ENCODE results near the gene ENOX1.

The ENOX1 gene

GRCh38 chr13:43766725-43767124, 20.0 kb downstream of the ENOX1 start:
- H2AFZ ChIP-seq (ENCODE audit: low read length), result no peak overlapping the region
- no peak overlapping the region for H3K27ac ChIP-seq (ENCODE audit: low read depth, low read length, poor library complexity, severe bottlenecking)
- no peak overlapping the region for H3K9ac ChIP-seq (ENCODE audit: low read length)
- no peaks in the 10 kb centered on the region for H3K9me2 ChIP-seq (ENCODE audit: low read depth, low read length)
- no peaks in the 10 kb centered on the region for H3K4me1 ChIP-seq (ENCODE audit: insufficient read depth, low read length, severe bottlenecking)
- H4K20me1 ChIP-seq (ENCODE audit: insufficient read depth, low read length), result no peaks in the 10 kb centered on the region
- no peaks in the 10 kb centered on the region for H3K36me3 ChIP-seq (ENCODE audit: insufficient read depth, low read length)
- TF ChIP-seq EZH2 (IDR thresholded peaks at IDR 0.05; ENCODE audit: borderline replicate concordance, low read length) (no peak), CTCF (IDR thresholded peaks at IDR 0.05; ENCODE audit: low read length) (no peak)
- H3K9me3 ChIP-seq (ENCODE audit: low read length), result no peaks in the 10 kb centered on the region
- H3K79me2 ChIP-seq (ENCODE audit: insufficient read depth, low read length), result no peaks in the 10 kb centered on the region
- H3F3A ChIP-seq (ENCODE audit: insufficient read depth, low read length), result no peaks in the 10 kb centered on the region
- H3K4me3 ChIP-seq (ENCODE audit: low read depth, low read length, poor library complexity, severe bottlenecking), result no peak overlapping the region
- H3K4me2 ChIP-seq (ENCODE audit: low read length), result no peak overlapping the region
- no peaks in the 10 kb centered on the region for H3K27me3 ChIP-seq (ENCODE audit: insufficient read depth, low read length)

DNA sequence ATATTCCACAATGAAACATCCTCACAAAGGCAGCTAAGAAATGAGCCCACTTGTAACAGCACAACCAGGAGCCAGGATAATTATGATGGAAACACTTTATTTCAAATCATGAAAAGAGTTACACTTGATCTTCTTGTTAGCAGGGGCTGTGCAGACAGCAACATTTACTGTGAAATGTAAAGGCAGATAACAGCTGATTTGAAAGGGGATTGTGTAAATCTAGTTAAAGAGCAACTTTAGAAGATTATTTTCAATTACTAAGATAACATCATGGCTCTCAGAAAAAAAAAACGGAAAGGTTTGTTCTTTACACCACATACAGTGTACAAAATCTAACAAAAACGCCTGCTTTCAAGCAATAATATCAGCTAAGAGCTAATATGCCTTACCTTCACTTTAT, 22.4 kb downstream of the ENOX1 start:
- H3K4me2 ChIP-seq (ENCODE audit: low read length), result no peak overlapping the region
- no peaks in the 10 kb centered on the region for H3K9me3 ChIP-seq (ENCODE audit: low read length)
- no peak overlapping the region for H3K4me3 ChIP-seq (ENCODE audit: low read depth, low read length, poor library complexity, severe bottlenecking)
- H3K9ac ChIP-seq (ENCODE audit: low read length), result no peak overlapping the region
- TF ChIP-seq EZH2 (IDR thresholded peaks at IDR 0.05; ENCODE audit: borderline replicate concordance, low read length) (no peak), CTCF (IDR thresholded peaks at IDR 0.05; ENCODE audit: low read length) (no peak)
- no peaks in the 10 kb centered on the region for H3K36me3 ChIP-seq (ENCODE audit: insufficient read depth, low read length)
- no peaks in the 10 kb centered on the region for H4K20me1 ChIP-seq (ENCODE audit: insufficient read depth, low read length)
- H3K27me3 ChIP-seq (ENCODE audit: insufficient read depth, low read length), result no peaks in the 10 kb centered on the region
- no peak overlapping the region for H3K27ac ChIP-seq (ENCODE audit: low read depth, low read length, poor library complexity, severe bottlenecking)
- H3K9me2 ChIP-seq (ENCODE audit: low read depth, low read length), result no peaks in the 10 kb centered on the region
- no peaks in the 10 kb centered on the region for H3K4me1 ChIP-seq (ENCODE audit: insufficient read depth, low read length, severe bottlenecking)
- no peaks in the 10 kb centered on the region for H3F3A ChIP-seq (ENCODE audit: insufficient read depth, low read length)
- no peaks in the 10 kb centered on the region for H3K79me2 ChIP-seq (ENCODE audit: insufficient read depth, low read length)
- H2AFZ ChIP-seq (ENCODE audit: low read length), result no peak overlapping the region

GRCh38 chr13:43763143-43763759, 23.5 kb downstream of the ENOX1 start:
- Histone ChIP-seq H3K9ac (ENCODE audit: low read length) (no peak overlapping the region), H3K4me3 (ENCODE audit: low read depth, low read length, poor library complexity, severe bottlenecking) (no peak overlapping the region), H4K20me1 (ENCODE audit: insufficient read depth, low read length) (no peaks in the 10 kb centered on the region), H3K36me3 (ENCODE audit: insufficient read depth, low read length) (no peaks in the 10 kb centered on the region), H3K4me2 (ENCODE audit: low read length) (no peak overlapping the region), H3K27ac (ENCODE audit: low read depth, low read length, poor library complexity, severe bottlenecking) (no peak overlapping the region), H3K9me3 (ENCODE audit: low read length) (no peaks in the 10 kb centered on the region), H2AFZ (ENCODE audit: low read length) (no peak overlapping the region), H3K9me2 (ENCODE audit: low read depth, low read length) (no peaks in the 10 kb centered on the region), H3K27me3 (ENCODE audit: insufficient read depth, low read length) (no peaks in the 10 kb centered on the region), H3K4me1 (ENCODE audit: insufficient read depth, low read length, severe bottlenecking) (no peaks in the 10 kb centered on the region), H3K79me2 (ENCODE audit: insufficient read depth, low read length) (no peaks in the 10 kb centered on the region), H3F3A (ENCODE audit: insufficient read depth, low read length) (no peaks in the 10 kb centered on the region)
- TF ChIP-seq CTCF (IDR thresholded peaks at IDR 0.05; ENCODE audit: low read length), result no peak
- no peak for TF ChIP-seq EZH2 (IDR thresholded peaks at IDR 0.05; ENCODE audit: borderline replicate concordance, low read length)

All from OCI-LY1 (cell line).